ENCODE data around the gene TAC3. TPM values are rescaled to one million over a fixed set of nuclear protein-coding genes. Genes with fewer than 3 reads are reported as not detected.
A peak's percentile ranks its signal among the peaks of the same experiment; 100 is the strongest.
"Not testable (repeated sequence)": the region's sequence is repeated elsewhere in the genome, so short reads cannot be mapped to it uniquely, and the experiment has no call there.

The TAC3 gene
- total RNA-seq, 3 donors from 2014 or later (not counting 1 experiment from before 2014, with no cell fraction given) = not detected

DNA sequence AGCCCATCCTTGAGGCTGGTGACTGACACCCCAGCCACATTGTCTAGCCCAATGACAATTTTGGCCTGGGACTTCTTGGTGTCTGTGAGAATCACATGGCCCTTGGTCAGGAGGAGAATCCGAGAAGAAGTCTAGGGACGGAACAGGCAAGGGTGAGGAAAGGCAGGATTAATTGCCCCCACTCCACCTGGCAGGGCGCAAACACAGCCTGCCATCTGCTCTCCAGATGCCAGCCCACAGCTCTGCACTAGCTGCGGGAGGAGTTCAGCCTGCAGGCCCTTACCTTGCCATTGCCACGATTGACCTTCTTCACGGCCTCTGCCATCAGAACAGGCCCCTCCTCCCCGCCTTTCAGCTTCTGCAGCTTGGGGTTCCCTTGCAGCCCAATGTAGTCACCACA, 13.1 kb upstream of the TAC3 start:
- Histone ChIP-seq H3K4me3 (ENCODE audit: low read length) (no peak overlapping the region), H3K9me3 (ENCODE audit: control insufficient read depth, insufficient read depth, low read length) (no peaks in the 10 kb centered on the region), H3K27ac (ENCODE audit: low read length) (no peak overlapping the region), H3K27me3 (ENCODE audit: control insufficient read depth, insufficient read depth, low read length) (no peaks in the 10 kb centered on the region), H3K4me1 (ENCODE audit: control insufficient read depth, insufficient read depth, low read length) (peaks cover 8% of the 10 kb centered on the region), H3K36me3 (ENCODE audit: control insufficient read depth, insufficient read depth, low read length) (no peaks in the 10 kb centered on the region)
- Mint-ChIP-seq H3K9me3 (no peaks in the 10 kb centered on the region), H3K27me3 (ENCODE audit: low read depth in 2 of 2) (peaks cover 9 to 16% of the 10 kb centered on the region in 2 donors), H3K27ac (no peak overlapping the region), H3K4me1 (peaks cover 8 to 20% of the 10 kb centered on the region in 2 donors), H3K4me3 (no peak overlapping the region), H3K36me3 (no peaks in the 10 kb centered on the region)
- WGBS (ENCODE audit: insufficient coverage) = 89% methylated on average over 7 of the region's 7 CpGs
- intact Hi-C loops (cut with micrococcal nuclease) = no loop called here
- ATAC-seq (no peak), DNase-seq (no peak)
- TF ChIP-seq, protein P1, sequence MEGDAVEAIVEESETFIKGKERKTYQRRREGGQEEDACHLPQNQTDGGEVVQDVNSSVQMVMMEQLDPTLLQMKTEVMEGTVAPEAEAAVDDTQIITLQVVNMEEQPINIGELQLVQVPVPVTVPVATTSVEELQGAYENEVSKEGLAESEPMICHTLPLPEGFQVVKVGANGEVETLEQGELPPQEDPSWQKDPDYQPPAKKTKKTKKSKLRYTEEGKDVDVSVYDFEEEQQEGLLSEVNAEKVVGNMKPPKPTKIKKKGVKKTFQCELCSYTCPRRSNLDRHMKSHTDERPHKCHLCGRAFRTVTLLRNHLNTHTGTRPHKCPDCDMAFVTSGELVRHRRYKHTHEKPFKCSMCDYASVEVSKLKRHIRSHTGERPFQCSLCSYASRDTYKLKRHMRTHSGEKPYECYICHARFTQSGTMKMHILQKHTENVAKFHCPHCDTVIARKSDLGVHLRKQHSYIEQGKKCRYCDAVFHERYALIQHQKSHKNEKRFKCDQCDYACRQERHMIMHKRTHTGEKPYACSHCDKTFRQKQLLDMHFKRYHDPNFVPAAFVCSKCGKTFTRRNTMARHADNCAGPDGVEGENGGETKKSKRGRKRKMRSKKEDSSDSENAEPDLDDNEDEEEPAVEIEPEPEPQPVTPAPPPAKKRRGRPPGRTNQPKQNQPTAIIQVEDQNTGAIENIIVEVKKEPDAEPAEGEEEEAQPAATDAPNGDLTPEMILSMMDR (IDR thresholded peaks at IDR 0.05) = no peak

DNA sequence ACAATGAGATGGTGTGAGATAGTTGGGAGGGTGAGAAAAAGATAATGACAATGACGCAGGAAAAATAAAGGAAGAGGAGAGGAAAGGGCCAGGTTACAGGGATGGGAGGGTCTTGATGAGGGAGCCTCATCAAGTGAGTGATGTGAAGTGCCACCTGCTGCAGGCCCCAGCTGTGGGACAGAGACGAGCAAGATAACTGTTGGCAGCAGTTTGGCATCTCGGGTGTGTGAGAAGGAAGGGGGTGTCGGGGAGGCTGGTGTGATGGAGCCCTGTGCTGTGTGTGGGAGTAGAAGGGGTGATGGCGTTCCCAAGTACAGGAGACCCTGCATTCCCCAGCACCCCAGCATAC, 11.4 kb upstream of the TAC3 start:
- peaks cover 8 to 20% of the 10 kb centered on the region in 2 donors for H3K4me1 Mint-ChIP-seq
- intact Hi-C loops (cut with micrococcal nuclease) = no loop called here
- TF ChIP-seq, protein P1 (IDR thresholded peaks at IDR 0.05) = no peak
- peaks cover 9 to 19% of the 10 kb centered on the region in 2 donors for H3K27me3 Mint-ChIP-seq (ENCODE audit: low read depth in 2 of 2)
- H3K4me3 Mint-ChIP-seq = no peak overlapping the region
- WGBS (ENCODE audit: insufficient coverage) = 47% methylated on average over 4 of the region's 5 CpGs
- Histone ChIP-seq H3K27ac (ENCODE audit: low read length) (no peak overlapping the region), H3K27me3 (ENCODE audit: control insufficient read depth, insufficient read depth, low read length) (no peaks in the 10 kb centered on the region), H3K9me3 (ENCODE audit: control insufficient read depth, insufficient read depth, low read length) (no peaks in the 10 kb centered on the region), H3K4me1 (ENCODE audit: control insufficient read depth, insufficient read depth, low read length) (peaks cover 8% of the 10 kb centered on the region), H3K36me3 (ENCODE audit: control insufficient read depth, insufficient read depth, low read length) (no peaks in the 10 kb centered on the region), H3K4me3 (ENCODE audit: low read length) (no peak overlapping the region)
- no peak overlapping the region for H3K27ac Mint-ChIP-seq
- ATAC-seq (no peak), DNase-seq (peak in 1 of 2 donors; percentile 17)
- no peaks in the 10 kb centered on the region for H3K36me3 Mint-ChIP-seq
- H3K9me3 Mint-ChIP-seq = no peaks in the 10 kb centered on the region

DNA sequence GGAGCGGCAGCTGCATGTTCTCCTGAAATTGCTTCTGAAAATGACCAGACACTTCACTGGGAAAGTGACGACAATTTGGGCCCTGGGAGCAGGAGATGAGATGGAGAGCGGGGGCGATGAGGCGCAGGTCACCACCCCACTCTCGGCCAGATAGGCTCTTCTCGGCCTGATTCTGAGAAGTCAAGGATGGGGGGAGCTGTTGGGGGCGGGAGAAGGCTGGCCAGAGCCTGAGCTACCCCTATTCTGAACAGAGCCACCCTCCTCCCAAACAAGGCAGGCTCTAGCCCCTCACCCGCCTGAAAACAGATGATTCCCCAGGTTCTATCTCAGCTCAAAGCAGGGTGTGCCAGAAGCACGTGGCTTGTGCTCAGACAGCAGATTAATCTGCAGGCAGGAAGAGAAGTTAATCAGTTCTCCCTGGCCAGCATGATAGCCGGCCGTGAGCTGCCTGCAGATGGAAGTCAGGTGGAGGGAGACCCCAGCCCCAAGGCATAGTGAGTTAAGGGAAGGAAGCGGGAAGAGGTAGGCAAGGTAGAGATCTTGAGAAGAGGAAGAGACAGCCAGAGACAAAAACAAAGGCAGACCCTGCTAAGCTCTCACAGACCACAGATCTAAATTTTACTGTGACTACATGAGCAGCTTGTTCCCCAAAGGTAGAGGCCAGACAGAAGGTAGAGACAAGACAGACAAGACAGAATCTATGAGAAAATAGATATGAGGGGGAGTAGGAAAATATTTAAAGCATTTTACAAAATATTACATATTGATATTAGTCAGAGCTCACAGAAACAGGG, 10.9 kb upstream of the TAC3 start:
- Mint-ChIP-seq H3K9me3 (no peaks in the 10 kb centered on the region), H3K4me1 (peaks cover 8 to 20% of the 10 kb centered on the region in 2 donors), H3K27me3 (ENCODE audit: low read depth in 2 of 2) (peaks cover 9 to 16% of the 10 kb centered on the region in 2 donors), H3K36me3 (no peaks in the 10 kb centered on the region), H3K4me3 (no peak overlapping the region), H3K27ac (no peak overlapping the region)
- Histone ChIP-seq H3K27me3 (ENCODE audit: control insufficient read depth, insufficient read depth, low read length) (no peaks in the 10 kb centered on the region), H3K9me3 (ENCODE audit: control insufficient read depth, insufficient read depth, low read length) (no peaks in the 10 kb centered on the region), H3K27ac (ENCODE audit: low read length) (no peak overlapping the region), H3K4me1 (ENCODE audit: control insufficient read depth, insufficient read depth, low read length) (peaks cover 8% of the 10 kb centered on the region), H3K36me3 (ENCODE audit: control insufficient read depth, insufficient read depth, low read length) (no peaks in the 10 kb centered on the region), H3K4me3 (ENCODE audit: low read length) (no peak overlapping the region)
- WGBS (ENCODE audit: insufficient coverage) = 68% methylated on average over 12 of the region's 13 CpGs
- ATAC-seq = no peak
- TF ChIP-seq, protein P1 (IDR thresholded peaks at IDR 0.05) = no peak
- intact Hi-C loops (cut with micrococcal nuclease) = no loop called here
- peak in 1 of 2 donors; percentile 23 for DNase-seq

DNA sequence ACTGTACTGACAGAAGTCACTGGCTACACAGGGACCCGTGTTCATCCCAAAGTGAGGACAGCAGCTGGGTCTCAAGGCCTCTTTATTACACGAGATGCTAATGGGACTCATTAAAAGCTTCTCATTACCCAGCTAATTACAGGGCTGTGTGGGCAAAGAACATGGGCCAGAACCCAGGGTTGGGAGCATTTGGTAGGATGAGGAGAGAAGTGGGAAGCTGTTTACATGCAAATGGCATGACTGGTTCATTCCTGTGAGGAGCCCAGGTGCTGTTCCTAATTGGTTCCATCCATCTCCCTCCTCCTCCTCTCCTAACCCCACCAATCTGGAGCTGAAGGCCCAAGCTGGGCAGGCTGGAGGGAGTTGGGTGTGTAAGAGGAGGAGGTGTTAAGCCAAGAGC, 8.9 kb upstream of the TAC3 start:
- 97% methylated on average over 2 of the region's 2 CpGs for WGBS (ENCODE audit: insufficient coverage)
- no peaks in the 10 kb centered on the region for H3K9me3 Mint-ChIP-seq
- no peak overlapping the region for H3K4me3 Mint-ChIP-seq
- H3K27ac Mint-ChIP-seq = no peak overlapping the region
- TF ChIP-seq, protein P1 (IDR thresholded peaks at IDR 0.05) = no peak
- H3K4me1 Mint-ChIP-seq = peaks cover 0 to 9% of the 10 kb centered on the region in 2 donors
- DNase-seq (no peak), ATAC-seq (no peak)
- intact Hi-C loops (cut with micrococcal nuclease) = no loop called here
- Histone ChIP-seq H3K27ac (ENCODE audit: low read length) (no peak overlapping the region), H3K27me3 (ENCODE audit: control insufficient read depth, insufficient read depth, low read length) (no peaks in the 10 kb centered on the region), H3K9me3 (ENCODE audit: control insufficient read depth, insufficient read depth, low read length) (no peaks in the 10 kb centered on the region), H3K4me3 (ENCODE audit: low read length) (no peak overlapping the region), H3K4me1 (ENCODE audit: control insufficient read depth, insufficient read depth, low read length) (peaks cover 4% of the 10 kb centered on the region), H3K36me3 (ENCODE audit: control insufficient read depth, insufficient read depth, low read length) (no peaks in the 10 kb centered on the region)
- peaks cover 9 to 13% of the 10 kb centered on the region in 2 donors for H3K27me3 Mint-ChIP-seq (ENCODE audit: low read depth in 2 of 2)
- no peaks in the 10 kb centered on the region for H3K36me3 Mint-ChIP-seq

- H3K27ac Mint-ChIP-seq; H3K4me3 Mint-ChIP-seq; intact Hi-C loops (cut with micrococcal nuclease); H3K4me1 ChIP-seq (ENCODE audit: control insufficient read depth, insufficient read depth, low read length); H3K27ac ChIP-seq (ENCODE audit: low read length); H3K36me3 Mint-ChIP-seq; ATAC-seq; H3K4me3 ChIP-seq (ENCODE audit: low read length); H3K9me3 ChIP-seq (ENCODE audit: control insufficient read depth, insufficient read depth, low read length); H3K9me3 Mint-ChIP-seq; H3K36me3 ChIP-seq (ENCODE audit: control insufficient read depth, insufficient read depth, low read length); H3K4me1 Mint-ChIP-seq; DNase-seq; H3K27me3 ChIP-seq (ENCODE audit: control insufficient read depth, insufficient read depth, low read length): not testable (repeated sequence)
- H3K27me3 Mint-ChIP-seq (ENCODE audit: low read depth in 2 of 2) = peaks cover 9 to 12% of the 10 kb centered on the region in 2 donors
- 96% methylated on average over 5 of the region's 5 CpGs for WGBS (ENCODE audit: insufficient coverage)
Measured at GRCh38 chr12:57022324-57022723, 6.0 kb upstream of the TAC3 start.
